MM.1S (cell line): ENCODE results near the gene RMI1.

Experiments
- EZH2 ChIP-seq: fragments of 300-600 bp; sonication (generic); optimal IDR thresholded peaks from 2 replicates; pipeline ENCODE3; 2017; ENCODE audit warnings: low read depth, mild to moderate bottlenecking, antibody characterized with exemption, low read length, mixed read lengths
- EZH2phosphoT487 ChIP-seq: fragments of 300-600 bp; sonication (generic); IDR thresholded peaks from 2 replicates; pipeline ENCODE4 v1.6.1; 2018; ENCODE audit warnings: antibody characterized with exemption, low read length
- TF ChIP-seq, protein P1 (sequence below): fragments of 300-600 bp; sonication (generic); IDR thresholded peaks from 2 replicates; pipeline ENCODE4 v1.5.1; 2016; ENCODE audit warnings: antibody characterized with exemption, low read length, mixed read lengths

DNA sequence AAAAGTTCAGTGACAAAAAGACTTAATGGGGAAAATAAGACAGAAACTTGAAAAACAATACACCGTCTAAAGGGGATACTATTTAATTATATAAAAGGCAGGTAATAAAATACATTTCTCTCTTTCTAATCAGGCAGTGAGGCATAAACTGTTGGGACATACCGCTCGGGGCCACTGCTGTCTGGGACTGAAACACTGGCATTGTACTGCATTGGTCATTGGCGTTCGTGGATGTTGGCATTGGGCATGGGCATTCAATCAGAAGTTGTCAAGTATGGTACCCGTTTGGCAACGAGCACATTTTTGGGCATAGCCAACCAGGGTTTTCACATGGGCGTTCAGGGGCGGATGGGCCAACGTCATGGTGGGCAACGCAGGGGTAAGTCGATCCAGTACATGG is 5.3 kb upstream of the RMI1 start:
- no peak for TF ChIP-seq EZH2
- TF ChIP-seq, protein P1, sequence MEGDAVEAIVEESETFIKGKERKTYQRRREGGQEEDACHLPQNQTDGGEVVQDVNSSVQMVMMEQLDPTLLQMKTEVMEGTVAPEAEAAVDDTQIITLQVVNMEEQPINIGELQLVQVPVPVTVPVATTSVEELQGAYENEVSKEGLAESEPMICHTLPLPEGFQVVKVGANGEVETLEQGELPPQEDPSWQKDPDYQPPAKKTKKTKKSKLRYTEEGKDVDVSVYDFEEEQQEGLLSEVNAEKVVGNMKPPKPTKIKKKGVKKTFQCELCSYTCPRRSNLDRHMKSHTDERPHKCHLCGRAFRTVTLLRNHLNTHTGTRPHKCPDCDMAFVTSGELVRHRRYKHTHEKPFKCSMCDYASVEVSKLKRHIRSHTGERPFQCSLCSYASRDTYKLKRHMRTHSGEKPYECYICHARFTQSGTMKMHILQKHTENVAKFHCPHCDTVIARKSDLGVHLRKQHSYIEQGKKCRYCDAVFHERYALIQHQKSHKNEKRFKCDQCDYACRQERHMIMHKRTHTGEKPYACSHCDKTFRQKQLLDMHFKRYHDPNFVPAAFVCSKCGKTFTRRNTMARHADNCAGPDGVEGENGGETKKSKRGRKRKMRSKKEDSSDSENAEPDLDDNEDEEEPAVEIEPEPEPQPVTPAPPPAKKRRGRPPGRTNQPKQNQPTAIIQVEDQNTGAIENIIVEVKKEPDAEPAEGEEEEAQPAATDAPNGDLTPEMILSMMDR: no peak
- no peak for TF ChIP-seq EZH2phosphoT487
